Calu3 (cell line): ENCODE data around the gene NAA15. TPM values are rescaled to one million over a fixed set of nuclear protein-coding genes. Genes with fewer than 3 reads are reported as not detected.
"Not testable (repeated sequence)": the region's sequence is repeated elsewhere in the genome, so short reads cannot be mapped to it uniquely, and the experiment has no call there.

ENCODE experiments used
- BruUV-seq: library from RNA; stranded (reverse); fragments of 400-500 nt; replicated peaks from 2 replicates; lab custom pipeline; 2021; lab: Mats Ljungman, UMichigan
- CTCF ChIA-PET: fragments of 300-600 bp; sonication (Branson Sonifier 250); formaldehyde crosslinking; loops from one replicate; lab custom pipeline; 2022; ENCODE audit warnings: antibody characterized with exemption; lab: Charles Lee
- DNase-seq: peaks from one replicate; pipeline ENCODE4 v3.0.0; 2022
- H3K27ac Mint-ChIP-seq: one replicate; pipeline ENCODE4 v1.8.0; 2022; ENCODE audit warnings: mixed read lengths; ENCODE audit not compliant: unreplicated experiment
- H3K27me3 Mint-ChIP-seq: one replicate; pipeline ENCODE4 v1.8.0; 2022; ENCODE audit warnings: mixed read lengths; ENCODE audit not compliant: unreplicated experiment
- H3K36me3 Mint-ChIP-seq: one replicate; pipeline ENCODE4 v1.8.0; 2022; ENCODE audit warnings: mild to moderate bottlenecking, moderate library complexity, mixed read lengths; ENCODE audit not compliant: insufficient read depth, unreplicated experiment
- H3K4me1 Mint-ChIP-seq: one replicate; pipeline ENCODE4 v1.8.0; 2022; ENCODE audit warnings: mild to moderate bottlenecking, low read depth, mixed read lengths; ENCODE audit not compliant: unreplicated experiment
- H3K4me3 Mint-ChIP-seq: one replicate; pipeline ENCODE4 v1.8.0; 2022; ENCODE audit warnings: mild to moderate bottlenecking, low read depth, moderate library complexity, mixed read lengths; ENCODE audit not compliant: unreplicated experiment
- H3K9me3 Mint-ChIP-seq: one replicate; pipeline ENCODE4 v1.8.0; 2022; ENCODE audit warnings: low read depth, mixed read lengths; ENCODE audit not compliant: unreplicated experiment
- intact Hi-C: fragments of 100-400 bp; cut with micrococcal nuclease; formaldehyde crosslinking; loops from one replicate; pipeline ENCODE4 v1.10.0; 2022; ENCODE audit not compliant: unreplicated experiment
- total RNA-seq: library from RNA; stranded (reverse); gene quantifications from 2 replicates; pipeline ENCODE4 v1.2.3, GENCODE V29; 2022
- TF ChIP-seq, protein P1 (sequence below): fragments of 200-600 bp; IDR thresholded peaks from one replicate; pipeline ENCODE4 v1.8.0; 2022; ENCODE audit warnings: antibody characterized with exemption; ENCODE audit not compliant: unreplicated experiment

The NAA15 gene
- total RNA-seq, 1 experiment from 2014 or later = 45.2 TPM

- peaks cover 7% of the 10 kb centered on the region for H3K36me3 Mint-ChIP-seq
- intact Hi-C loops = loop anchor here (5.0 to 10.0 kb wide), 2 partner anchors 94 to 222 kb away; no protein-coding TSS in a partner anchor
- no peak overlapping the region for H3K4me3 Mint-ChIP-seq
- CTCF ChIA-PET = no interaction called here
- H3K27ac Mint-ChIP-seq = no peak overlapping the region
- BruUV-seq = no TSS peak
- no peaks in the 10 kb centered on the region for H3K9me3 Mint-ChIP-seq
- TF ChIP-seq, protein P1, sequence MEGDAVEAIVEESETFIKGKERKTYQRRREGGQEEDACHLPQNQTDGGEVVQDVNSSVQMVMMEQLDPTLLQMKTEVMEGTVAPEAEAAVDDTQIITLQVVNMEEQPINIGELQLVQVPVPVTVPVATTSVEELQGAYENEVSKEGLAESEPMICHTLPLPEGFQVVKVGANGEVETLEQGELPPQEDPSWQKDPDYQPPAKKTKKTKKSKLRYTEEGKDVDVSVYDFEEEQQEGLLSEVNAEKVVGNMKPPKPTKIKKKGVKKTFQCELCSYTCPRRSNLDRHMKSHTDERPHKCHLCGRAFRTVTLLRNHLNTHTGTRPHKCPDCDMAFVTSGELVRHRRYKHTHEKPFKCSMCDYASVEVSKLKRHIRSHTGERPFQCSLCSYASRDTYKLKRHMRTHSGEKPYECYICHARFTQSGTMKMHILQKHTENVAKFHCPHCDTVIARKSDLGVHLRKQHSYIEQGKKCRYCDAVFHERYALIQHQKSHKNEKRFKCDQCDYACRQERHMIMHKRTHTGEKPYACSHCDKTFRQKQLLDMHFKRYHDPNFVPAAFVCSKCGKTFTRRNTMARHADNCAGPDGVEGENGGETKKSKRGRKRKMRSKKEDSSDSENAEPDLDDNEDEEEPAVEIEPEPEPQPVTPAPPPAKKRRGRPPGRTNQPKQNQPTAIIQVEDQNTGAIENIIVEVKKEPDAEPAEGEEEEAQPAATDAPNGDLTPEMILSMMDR = no peak
- DNase-seq = no peak
- H3K4me1 Mint-ChIP-seq = peaks cover 9% of the 10 kb centered on the region
- no peaks in the 10 kb centered on the region for H3K27me3 Mint-ChIP-seq
Observed at GRCh38 chr4:139410312-139410711, 109.0 kb downstream of the NAA15 start.

- BruUV-seq, H3K27me3 Mint-ChIP-seq, H3K9me3 Mint-ChIP-seq, H3K27ac Mint-ChIP-seq, CTCF ChIA-PET, H3K4me3 Mint-ChIP-seq: not testable (repeated sequence)
- Mint-ChIP-seq H3K36me3 (peaks cover 14% of the 10 kb centered on the region), H3K4me1 (peaks cover 11% of the 10 kb centered on the region)
- peak; percentile 5 for DNase-seq
- intact Hi-C loops = loop anchor here (5.0 to 10.0 kb wide), 2 partner anchors 90 to 218 kb away; no protein-coding TSS in a partner anchor
Observed at GRCh38 chr4:139414671-139415210, 113.4 kb downstream of the NAA15 start.

- H3K9me3 Mint-ChIP-seq = no peaks in the 10 kb centered on the region
- CTCF ChIA-PET = interaction anchor here (0.6 kb wide), 1 partner anchor 184 kb away, joined by 4 read pairs; no protein-coding TSS in a partner anchor
- no peaks in the 10 kb centered on the region for H3K27me3 Mint-ChIP-seq
- no peak overlapping the region for H3K27ac Mint-ChIP-seq
- TF ChIP-seq, protein P1 = peak; percentile 16
- H3K36me3 Mint-ChIP-seq = peaks cover 14% of the 10 kb centered on the region
- H3K4me1 Mint-ChIP-seq = peaks cover 11% of the 10 kb centered on the region
- intact Hi-C loops = loop anchor here (10.0 kb wide), 1 partner anchor 89 kb away; no protein-coding TSS in a partner anchor
- no peak overlapping the region for H3K4me3 Mint-ChIP-seq
- no TSS peak for BruUV-seq
- peak; percentile 24 for DNase-seq
Observed at GRCh38 chr4:139416073-139416673, 114.9 kb downstream of the NAA15 start.

GRCh38 chr4:139419388-139419914 lies 118.1 kb downstream of the NAA15 start:
- peaks cover 10% of the 10 kb centered on the region for H3K4me1 Mint-ChIP-seq
- BruUV-seq = no TSS peak
- TF ChIP-seq, protein P1 = no peak
- H3K9me3 Mint-ChIP-seq = no peaks in the 10 kb centered on the region
- CTCF ChIA-PET = no interaction called here
- no peak for DNase-seq
- H3K27me3 Mint-ChIP-seq = no peaks in the 10 kb centered on the region
- intact Hi-C loops = loop anchor here (10.0 kb wide), 1 partner anchor 85 kb away; no protein-coding TSS in a partner anchor
- H3K36me3 Mint-ChIP-seq = peaks cover 7% of the 10 kb centered on the region
- no peak overlapping the region for H3K4me3 Mint-ChIP-seq
- H3K27ac Mint-ChIP-seq = no peak overlapping the region

DNA sequence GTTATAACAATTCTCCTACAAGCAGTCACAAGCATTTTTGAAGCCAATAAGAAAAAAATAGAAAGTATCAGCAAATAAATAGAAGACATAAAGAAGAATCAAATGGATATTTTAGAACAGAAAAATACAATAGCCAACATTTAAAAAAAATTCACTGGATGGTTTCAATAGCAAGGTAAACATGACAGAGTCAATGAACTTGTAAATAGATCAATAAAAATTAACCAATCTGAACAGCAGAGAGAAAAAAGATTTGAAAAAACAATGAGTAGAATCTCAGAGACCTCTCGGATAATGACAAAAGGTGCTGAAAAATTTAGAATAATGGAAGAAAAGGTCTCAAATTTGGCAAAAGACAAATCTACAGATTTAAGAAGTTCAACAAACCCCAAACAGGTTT lies 119.3 kb downstream of the NAA15 start:
- no TSS peak for BruUV-seq
- CTCF ChIA-PET = no interaction called here
- Mint-ChIP-seq H3K9me3 (no peaks in the 10 kb centered on the region), H3K4me3 (no peak overlapping the region), H3K4me1 (no peaks in the 10 kb centered on the region), H3K27me3 (no peaks in the 10 kb centered on the region), H3K27ac (no peak overlapping the region), H3K36me3 (peaks cover 7% of the 10 kb centered on the region)
- DNase-seq = no peak
- intact Hi-C loops = no loop called here
- TF ChIP-seq, protein P1 = no peak
